ENCODE results near the gene ERRFI1. TPM values are rescaled to one million over a fixed set of nuclear protein-coding genes. Genes with fewer than 3 reads are reported as not detected.

ERRFI1 gene
- total RNA-seq, 1 experiment from 2014 or later: 44.4 TPM

- peaks cover 19% of the 10 kb centered on the region for H3K4me1 ChIP-seq (ENCODE audit: insufficient read depth, low read length, poor library complexity, severe bottlenecking)
- no peak for TF ChIP-seq CTCF (conservative IDR thresholded peaks at IDR 0.05; ENCODE audit: low read depth, low read length)
- no peak for TF ChIP-seq EZH2 (IDR thresholded peaks at IDR 0.05; ENCODE audit: borderline replicate concordance, low read depth, low read length, poor library complexity, severe bottlenecking)
- H3K36me3 ChIP-seq (ENCODE audit: insufficient read depth, low read length, poor library complexity, severe bottlenecking): no peaks in the 10 kb centered on the region
- no TSS peak for BruUV-seq (replicated peaks)
- no peak for DNase-seq (ENCODE audit: low spot score)
- intact Hi-C loops (cut with micrococcal nuclease; ENCODE audit: unreplicated experiment): no loop called here
- no peak overlapping the region for H3K4me3 ChIP-seq (ENCODE audit: low read depth, low read length, poor library complexity, severe bottlenecking)
- no peaks in the 10 kb centered on the region for H3K9me3 ChIP-seq (ENCODE audit: low read depth, low read length, poor library complexity, severe bottlenecking)
- ChIA-PET POLR2A (ENCODE audit: low non-redundant PET) (no interaction called here), CTCF (no interaction called here)
- no peaks in the 10 kb centered on the region for H3K27me3 ChIP-seq (replicated peaks; ENCODE audit: insufficient read depth, low read depth, low read length, poor library complexity)
- H3K27ac ChIP-seq (ENCODE audit: low read depth, low read length, poor library complexity, severe bottlenecking): no peak overlapping the region
Measured at GRCh38 chr1:8003438-8004112, 22.5 kb downstream of the ERRFI1 start.

GRCh38 chr1:8002921-8003320 lies 23.2 kb downstream of the ERRFI1 start:
- TF ChIP-seq EZH2 (IDR thresholded peaks at IDR 0.05; ENCODE audit: borderline replicate concordance, low read depth, low read length, poor library complexity, severe bottlenecking) (no peak), CTCF (conservative IDR thresholded peaks at IDR 0.05; ENCODE audit: low read depth, low read length) (no peak)
- intact Hi-C loops (cut with micrococcal nuclease; ENCODE audit: unreplicated experiment): no loop called here

GRCh38 chr1:8002329-8002910 lies 23.7 kb downstream of the ERRFI1 start:
- no peak for TF ChIP-seq CTCF (conservative IDR thresholded peaks at IDR 0.05; ENCODE audit: low read depth, low read length)
- TF ChIP-seq EZH2 (IDR thresholded peaks at IDR 0.05; ENCODE audit: borderline replicate concordance, low read depth, low read length, poor library complexity, severe bottlenecking): no peak
- Histone ChIP-seq H3K4me3 (ENCODE audit: low read depth, low read length, poor library complexity, severe bottlenecking) (no peak overlapping the region), H3K9me3 (ENCODE audit: low read depth, low read length, poor library complexity, severe bottlenecking) (no peaks in the 10 kb centered on the region), H3K36me3 (ENCODE audit: insufficient read depth, low read length, poor library complexity, severe bottlenecking) (no peaks in the 10 kb centered on the region), H3K4me1 (ENCODE audit: insufficient read depth, low read length, poor library complexity, severe bottlenecking) (peaks cover 19% of the 10 kb centered on the region), H3K27me3 (replicated peaks; ENCODE audit: insufficient read depth, low read depth, low read length, poor library complexity) (no peaks in the 10 kb centered on the region), H3K27ac (ENCODE audit: low read depth, low read length, poor library complexity, severe bottlenecking) (no peak overlapping the region)
- ChIA-PET CTCF (no interaction called here), POLR2A (ENCODE audit: low non-redundant PET) (no interaction called here)
- intact Hi-C loops (cut with micrococcal nuclease; ENCODE audit: unreplicated experiment): no loop called here
- no TSS peak for BruUV-seq (replicated peaks)
- DNase-seq (ENCODE audit: low spot score): no peak

More at GRCh38 chr1:8002921-8003320, 23.2 kb downstream of the ERRFI1 start:
- no TSS peak for BruUV-seq (replicated peaks)
- no peaks in the 10 kb centered on the region for H3K9me3 ChIP-seq (ENCODE audit: low read depth, low read length, poor library complexity, severe bottlenecking)
- no peak overlapping the region for H3K27ac ChIP-seq (ENCODE audit: low read depth, low read length, poor library complexity, severe bottlenecking)
- no peaks in the 10 kb centered on the region for H3K27me3 ChIP-seq (replicated peaks; ENCODE audit: insufficient read depth, low read depth, low read length, poor library complexity)
- no peak for DNase-seq (ENCODE audit: low spot score)
- ChIA-PET CTCF (no interaction called here), POLR2A (ENCODE audit: low non-redundant PET) (no interaction called here)
- H3K4me3 ChIP-seq (ENCODE audit: low read depth, low read length, poor library complexity, severe bottlenecking): no peak overlapping the region
- no peaks in the 10 kb centered on the region for H3K36me3 ChIP-seq (ENCODE audit: insufficient read depth, low read length, poor library complexity, severe bottlenecking)
- H3K4me1 ChIP-seq (ENCODE audit: insufficient read depth, low read length, poor library complexity, severe bottlenecking): peaks cover 19% of the 10 kb centered on the region

All from A673 (cell line).